Ectodermal cell (in vitro differentiated cells): ENCODE measurements around the gene GCN1.
A peak's percentile ranks its signal among the peaks of the same experiment; 100 is the strongest.
"Not testable (repeated sequence)": the region's sequence is repeated elsewhere in the genome, so short reads cannot be mapped to it uniquely, and the experiment has no call there.

Experiments used
- H3K27ac ChIP-seq: 2 replicates; pipeline ENCODE4 v1.7.0; 2013; ENCODE audit warnings: mild to moderate bottlenecking, low read depth, low read length; ENCODE audit not compliant: insufficient read depth, poor library complexity, severe bottlenecking
- H3K27me3 ChIP-seq: 2 replicates; pipeline ENCODE4 v1.7.0; 2013; ENCODE audit warnings: mild to moderate bottlenecking, low read length; ENCODE audit not compliant: insufficient read depth, control insufficient read depth, poor library complexity, severe bottlenecking
- H3K36me3 ChIP-seq: one replicate; pipeline ENCODE4 v1.7.0; 2013; ENCODE audit warnings: low read length; ENCODE audit not compliant: control insufficient read depth, insufficient read depth
- H3K4me1 ChIP-seq: one replicate; pipeline ENCODE4 v1.7.0; 2013; ENCODE audit warnings: low read length; ENCODE audit not compliant: control insufficient read depth, insufficient read depth
- H3K4me3 ChIP-seq: 2 replicates; pipeline ENCODE4 v1.7.0; 2013; ENCODE audit warnings: low read depth, low read length, control low read depth; ENCODE audit not compliant: insufficient read depth
- H3K9me3 ChIP-seq: 2 replicates; pipeline ENCODE4 v1.7.0; 2013; ENCODE audit warnings: mild to moderate bottlenecking, low read length, moderate library complexity; ENCODE audit not compliant: control insufficient read depth
- WGBS, 2 experiments: methylation state at CpG; one replicate each; pipeline ENCODE4 v1.1.7; 2013; ENCODE audit warnings: missing lambda C conversion rate in 2 of 2; 5-methylcytosine and 5-hydroxymethylcytosine counted together

GCN1 gene

GRCh38 chr12:120211904-120212283 lies 17.4 kb upstream of the GCN1 start:
- Histone ChIP-seq H3K9me3 (no peaks in the 10 kb centered on the region), H3K27ac (no peak overlapping the region), H3K27me3 (no peaks in the 10 kb centered on the region), H3K4me3 (no peak overlapping the region), H3K36me3 (peaks cover 23% of the 10 kb centered on the region), H3K4me1 (no peaks in the 10 kb centered on the region)
- WGBS, 2 experiments = 94 to 95% methylated on average over 9 of the region's 9 CpGs

- H3K27ac ChIP-seq = no peak overlapping the region
- 92% methylated on average over 12 of the region's 12 CpGs for WGBS, 2 experiments
- no peaks in the 10 kb centered on the region for H3K4me1 ChIP-seq
- H3K4me3 ChIP-seq = no peak overlapping the region
- peaks cover 23% of the 10 kb centered on the region for H3K36me3 ChIP-seq
- H3K9me3 ChIP-seq = no peaks in the 10 kb centered on the region
- no peaks in the 10 kb centered on the region for H3K27me3 ChIP-seq
Observed at GRCh38 chr12:120211243-120211903, 16.9 kb upstream of the GCN1 start.

GRCh38 chr12:120209851-120210250 lies 15.3 kb upstream of the GCN1 start:
- Histone ChIP-seq H3K36me3 (peaks cover 23% of the 10 kb centered on the region), H3K9me3 (no peaks in the 10 kb centered on the region), H3K4me1 (no peaks in the 10 kb centered on the region), H3K27ac (no peak overlapping the region), H3K27me3 (no peaks in the 10 kb centered on the region), H3K4me3 (no peak overlapping the region)
- 94 to 95% methylated on average over 13 of the region's 13 CpGs for WGBS, 2 experiments

GRCh38 chr12:120207227-120207626 lies 12.7 kb upstream of the GCN1 start:
- 94% methylated on average over 13 of the region's 13 CpGs for WGBS, 2 experiments
- H3K36me3 ChIP-seq = peaks cover 22% of the 10 kb centered on the region
- H3K27me3 ChIP-seq = no peaks in the 10 kb centered on the region
- no peak overlapping the region for H3K27ac ChIP-seq
- no peak overlapping the region for H3K4me3 ChIP-seq
- no peaks in the 10 kb centered on the region for H3K4me1 ChIP-seq
- no peaks in the 10 kb centered on the region for H3K9me3 ChIP-seq

GRCh38 chr12:120206781-120207180 lies 12.3 kb upstream of the GCN1 start:
- not testable (repeated sequence) for H3K4me3 ChIP-seq, H3K4me1 ChIP-seq, H3K27ac ChIP-seq, H3K9me3 ChIP-seq, H3K27me3 ChIP-seq
- WGBS, 2 experiments = 92 to 97% methylated on average over 4 to 5 of the region's 5 CpGs
- peaks cover 18% of the 10 kb centered on the region for H3K36me3 ChIP-seq

- Histone ChIP-seq H3K27me3 (no peaks in the 10 kb centered on the region), H3K4me3 (no peak overlapping the region), H3K9me3 (no peaks in the 10 kb centered on the region), H3K4me1 (no peaks in the 10 kb centered on the region), H3K36me3 (peaks cover 14% of the 10 kb centered on the region), H3K27ac (no peak overlapping the region)
- 94 to 95% methylated on average over 10 of the region's 10 CpGs for WGBS, 2 experiments
Observed at GRCh38 chr12:120206228-120206627, 11.7 kb upstream of the GCN1 start.

- no peaks in the 10 kb centered on the region for H3K27me3 ChIP-seq
- H3K4me3 ChIP-seq = no peak overlapping the region
- 87 to 91% methylated on average over 7 of the region's 7 CpGs for WGBS, 2 experiments
- peaks cover 9% of the 10 kb centered on the region for H3K4me1 ChIP-seq
- peaks cover 5% of the 10 kb centered on the region for H3K36me3 ChIP-seq
- no peaks in the 10 kb centered on the region for H3K9me3 ChIP-seq
- no peak overlapping the region for H3K27ac ChIP-seq
Observed at GRCh38 chr12:120204171-120204570, 9.7 kb upstream of the GCN1 start.

- peaks cover 35% of the 10 kb centered on the region for H3K36me3 ChIP-seq
- H3K27ac ChIP-seq = peak overlapping the region; percentile 0
- peaks cover 16% of the 10 kb centered on the region for H3K4me1 ChIP-seq
- H3K9me3 ChIP-seq = no peaks in the 10 kb centered on the region
- H3K4me3 ChIP-seq = peak overlapping the region; percentile 65
- WGBS, 2 experiments = 2% methylated on average over 16 of the region's 16 CpGs
- H3K27me3 ChIP-seq = no peaks in the 10 kb centered on the region
Observed at GRCh38 chr12:120200364-120200800, 5.9 kb upstream of the GCN1 start.

- peak overlapping the region; percentile 47 for H3K27ac ChIP-seq
- H3K27me3 ChIP-seq = no peaks in the 10 kb centered on the region
- no peaks in the 10 kb centered on the region for H3K9me3 ChIP-seq
- H3K36me3 ChIP-seq = peaks cover 35% of the 10 kb centered on the region
- WGBS, 2 experiments = 30 to 39% methylated on average over 10 to 12 of the region's 12 CpGs
- H3K4me1 ChIP-seq = peaks cover 21% of the 10 kb centered on the region
- peak overlapping the region; percentile 65 for H3K4me3 ChIP-seq
Observed at GRCh38 chr12:120199595-120200306, 5.2 kb upstream of the GCN1 start.

GRCh38 chr12:120199025-120199424 lies 4.5 kb upstream of the GCN1 start:
- Histone ChIP-seq H3K4me1 (peaks cover 21% of the 10 kb centered on the region), H3K27ac (peak overlapping the region; percentile 47), H3K4me3 (peak overlapping the region; percentile 65)

More at GRCh38 chr12:120199025-120199424, 4.5 kb upstream of the GCN1 start:
- WGBS, 2 experiments = 85 to 92% methylated on average over 6 to 7 of the region's 7 CpGs
- Histone ChIP-seq H3K9me3 (no peaks in the 10 kb centered on the region), H3K27me3 (no peaks in the 10 kb centered on the region), H3K36me3 (peaks cover 35% of the 10 kb centered on the region)
